Right kidney (tissue), 1 donor: Measurements from ENCODE around the gene SCNN1A.
"Not testable (repeated sequence)": the region's sequence is repeated elsewhere in the genome, so short reads cannot be mapped to it uniquely, and the experiment has no call there.

Source experiments
- DNase-seq: peaks from one replicate; pipeline ENCODE4 v3.0.0-alpha.2; 2016

SCNN1A gene

GRCh38 chr12:6347367-6348338 is 27.7 kb downstream of the SCNN1A start:
- no peak for DNase-seq

GRCh38 chr12:6346942-6347341 is 28.4 kb downstream of the SCNN1A start:
- no peak for DNase-seq

- no peak for DNase-seq
Measured at GRCh38 chr12:6346235-6346832, 29.0 kb downstream of the SCNN1A start.

- no peak for DNase-seq
Measured at GRCh38 chr12:6345319-6346091, 29.9 kb downstream of the SCNN1A start.

GRCh38 chr12:6344101-6344660 is 31.2 kb downstream of the SCNN1A start:
- not testable (repeated sequence) for DNase-seq

GRCh38 chr12:6343518-6343917 is 31.8 kb downstream of the SCNN1A start:
- no peak for DNase-seq

GRCh38 chr12:6342140-6342889 is 33.0 kb downstream of the SCNN1A start:
- no peak for DNase-seq

- peak; percentile 87 for DNase-seq
Measured at GRCh38 chr12:6341417-6342139, 33.8 kb downstream of the SCNN1A start, which contains the start of gene TNFRSF1A. TSS of gene TNFRSF1A (minus strand) at chr12:6342076. CDS start at chr12:6341814, 262 bp downstream.

- DNase-seq: no peak
Measured at GRCh38 chr12:6340745-6341416, 34.5 kb downstream of the SCNN1A start.

- DNase-seq: no peak
Measured at GRCh38 chr12:6340032-6340638, 35.2 kb downstream of the SCNN1A start.

- DNase-seq: no peak
Measured at GRCh38 chr12:6338955-6339354, 36.4 kb downstream of the SCNN1A start.

- DNase-seq: not testable (repeated sequence)
Measured at GRCh38 chr12:6338536-6338935, 36.8 kb downstream of the SCNN1A start.

GRCh38 chr12:6337958-6338433 is 37.4 kb downstream of the SCNN1A start:
- no peak for DNase-seq

- DNase-seq: peak; percentile 82
Measured at GRCh38 chr12:6336889-6337853, 38.2 kb downstream of the SCNN1A start.

GRCh38 chr12:6336079-6336888 is 39.1 kb downstream of the SCNN1A start:
- DNase-seq: peak; percentile 82

- DNase-seq: no peak
Measured at GRCh38 chr12:6335451-6336078, 39.8 kb downstream of the SCNN1A start.

GRCh38 chr12:6334940-6335450 is 40.4 kb downstream of the SCNN1A start:
- no peak for DNase-seq
